Activated naive CD4-positive, alpha-beta T cell treated with anti-CD3 and anti-CD28 coated beads, Interleukin-2, amount 50 U/mL, for 16 hours (primary cell): ENCODE data around the gene SNAPC4.

Experiments
- DNase-seq: peaks from one replicate; pipeline ENCODE4 v3.0.0-alpha.2; 2020

Gene SNAPC4

DNA sequence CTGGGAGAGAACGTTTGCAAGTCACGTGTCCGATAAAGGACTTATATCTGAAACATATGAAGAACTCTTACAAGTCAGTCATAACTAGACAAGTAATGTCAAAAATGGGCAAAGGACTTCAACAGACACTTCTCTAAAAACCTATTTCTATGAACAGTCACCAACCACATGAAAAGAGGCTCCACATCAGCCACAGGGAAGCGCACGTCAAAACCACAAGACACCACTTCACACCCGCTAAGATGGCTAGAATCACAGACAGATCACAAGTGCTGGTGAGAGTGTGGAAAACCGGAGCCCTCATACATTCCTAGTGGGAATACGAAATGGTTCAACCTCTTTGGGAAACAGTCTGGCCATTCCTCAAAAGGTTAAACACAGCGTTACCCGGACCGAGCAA, 15.0 kb downstream of the SNAPC4 start:
- no peak for DNase-seq

DNA sequence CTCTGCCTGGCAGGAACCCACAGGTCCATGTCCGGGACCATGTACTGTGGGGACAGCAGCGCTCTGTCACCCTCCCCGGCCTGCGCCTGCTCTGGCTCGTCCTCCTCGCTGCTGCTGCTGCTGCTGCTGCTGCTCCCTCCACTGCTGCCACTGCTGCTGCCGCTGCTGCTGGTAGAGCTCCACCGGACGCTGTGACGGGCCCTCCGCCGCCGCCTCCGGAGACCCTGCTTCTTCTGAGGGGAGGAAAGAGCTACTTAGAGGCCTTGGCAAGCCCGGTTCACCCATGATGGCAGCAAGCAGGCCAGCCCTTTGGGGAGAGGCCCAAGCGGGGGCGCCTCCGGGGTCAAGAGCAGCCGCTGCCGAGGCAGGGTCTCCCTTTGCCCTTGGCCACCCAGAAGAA, 16.5 kb downstream of the SNAPC4 start:
- DNase-seq: no peak

DNA sequence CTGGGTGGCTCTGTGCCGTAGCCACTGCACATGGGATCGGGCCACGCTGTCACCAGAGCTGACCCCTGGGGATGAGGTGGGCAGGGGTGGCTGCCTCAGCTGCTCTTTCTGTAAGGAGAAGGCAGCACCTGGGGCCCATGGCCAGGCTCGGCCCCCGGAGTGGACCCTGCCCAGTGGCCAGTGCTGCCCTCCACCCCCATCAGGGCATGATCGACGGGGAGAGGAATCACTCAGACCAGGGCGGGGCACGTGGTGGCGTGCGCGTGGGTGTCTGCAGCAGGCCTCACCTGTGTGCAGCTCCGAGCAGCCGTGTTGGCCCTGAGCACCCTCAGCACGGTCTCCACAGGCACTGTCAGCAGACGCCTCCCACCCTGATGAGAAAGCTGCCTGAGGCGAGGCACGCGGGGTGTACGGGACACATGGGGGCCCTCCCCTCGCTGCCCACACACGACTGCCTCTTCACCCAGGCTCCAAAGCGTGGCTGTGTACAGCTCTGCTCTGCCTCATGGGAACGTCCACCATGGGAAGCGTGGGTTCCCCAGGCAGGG, 17.9 kb downstream of the SNAPC4 start:
- DNase-seq: no peak

DNA sequence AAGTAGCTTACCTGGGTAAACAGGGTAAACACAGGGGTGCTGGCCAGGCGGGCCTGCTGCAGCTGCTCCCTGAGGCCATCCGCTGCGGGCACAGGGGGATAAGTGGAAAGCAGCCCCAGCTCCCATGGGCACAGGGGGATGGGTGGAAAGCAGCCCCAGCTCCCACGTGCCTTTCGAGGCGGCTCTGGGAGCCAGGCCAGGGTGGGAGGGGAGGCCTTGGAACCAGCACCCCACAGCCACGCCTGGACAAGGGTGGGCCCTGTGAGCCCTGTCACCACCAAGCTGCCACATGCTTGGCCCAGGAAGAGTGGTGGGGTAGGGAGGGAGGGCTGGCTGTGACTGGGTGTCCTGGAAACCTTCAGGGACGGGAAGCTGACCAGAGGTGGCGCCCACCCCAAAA, 18.7 kb downstream of the SNAPC4 start:
- DNase-seq: no peak

DNA sequence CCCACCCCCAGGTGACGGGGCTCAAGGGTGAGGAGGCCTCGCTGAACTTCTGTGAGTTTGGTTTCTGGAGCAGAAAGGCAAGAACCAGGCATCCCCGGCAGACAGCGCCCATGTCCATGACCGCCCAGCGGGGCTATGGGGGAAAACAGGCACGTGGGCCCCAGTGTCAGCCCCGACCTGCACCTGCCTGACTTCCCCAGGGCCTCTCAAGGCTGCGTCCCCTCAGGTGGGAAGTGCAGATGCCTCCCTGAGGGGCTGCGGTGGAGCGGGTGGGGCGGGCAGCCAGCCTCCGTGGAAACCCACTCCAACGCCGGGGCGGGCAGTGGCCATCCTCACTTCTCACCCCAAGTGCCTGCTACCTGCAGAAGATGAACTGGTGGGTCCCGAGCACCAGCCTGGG, 19.6 kb downstream of the SNAPC4 start:
- no peak for DNase-seq

DNA sequence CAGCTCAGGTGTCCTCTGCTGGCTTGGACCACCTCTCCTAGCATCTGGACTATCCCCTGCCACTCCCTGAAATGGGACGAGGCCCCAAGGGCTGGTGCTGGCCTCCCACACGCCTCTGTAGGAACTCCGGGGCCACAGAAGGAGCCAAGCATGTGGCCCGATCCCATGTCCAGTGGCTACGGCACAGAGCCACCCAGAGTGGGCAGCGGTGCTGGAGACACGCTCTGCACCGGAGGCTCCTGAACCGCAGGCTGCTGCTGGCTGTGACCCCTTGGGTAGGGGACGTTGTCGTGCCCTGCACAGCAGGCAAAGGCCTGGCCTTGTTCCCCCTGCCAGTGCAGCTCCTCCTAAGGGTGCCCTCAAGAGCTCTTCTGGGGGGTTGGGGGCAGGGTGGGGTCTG, 20.1 kb downstream of the SNAPC4 start:
- no peak for DNase-seq

DNA sequence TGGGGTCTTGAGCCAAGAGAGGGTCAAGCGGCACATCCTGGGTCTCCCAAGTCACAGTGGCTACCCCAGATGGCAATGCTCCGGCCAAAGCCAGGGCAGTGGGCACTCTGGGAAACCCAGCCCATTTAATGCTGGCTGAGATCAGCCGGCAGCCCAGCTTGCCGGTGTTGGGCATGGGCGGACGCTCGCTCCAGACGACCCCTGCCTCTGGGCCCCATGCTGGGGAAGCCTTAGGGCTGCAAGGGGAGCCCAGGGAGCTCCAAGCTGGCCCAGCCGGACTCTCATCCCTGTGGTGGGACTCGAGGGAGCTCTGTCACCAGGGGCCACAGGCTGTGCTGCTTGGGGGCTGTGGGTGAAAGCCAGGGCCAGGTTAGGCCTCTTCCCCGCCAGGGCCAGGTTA, 20.6 kb downstream of the SNAPC4 start:
- no peak for DNase-seq

DNA sequence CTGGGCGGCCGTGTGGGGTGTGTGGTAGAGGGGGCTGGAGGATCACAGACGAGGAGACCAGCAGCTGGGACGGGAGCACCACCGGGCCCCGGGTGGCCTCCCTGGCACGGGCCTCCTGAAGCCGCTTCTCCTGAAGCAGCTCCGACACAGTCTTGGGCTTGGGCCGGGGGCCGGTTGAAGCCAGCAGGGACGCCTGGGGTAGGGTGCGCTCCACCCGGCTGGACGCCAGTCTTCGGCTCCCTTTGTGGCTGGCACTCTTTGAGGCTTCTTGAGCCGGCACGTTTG, 21.0 kb downstream of the SNAPC4 start:
- DNase-seq: no peak

DNA sequence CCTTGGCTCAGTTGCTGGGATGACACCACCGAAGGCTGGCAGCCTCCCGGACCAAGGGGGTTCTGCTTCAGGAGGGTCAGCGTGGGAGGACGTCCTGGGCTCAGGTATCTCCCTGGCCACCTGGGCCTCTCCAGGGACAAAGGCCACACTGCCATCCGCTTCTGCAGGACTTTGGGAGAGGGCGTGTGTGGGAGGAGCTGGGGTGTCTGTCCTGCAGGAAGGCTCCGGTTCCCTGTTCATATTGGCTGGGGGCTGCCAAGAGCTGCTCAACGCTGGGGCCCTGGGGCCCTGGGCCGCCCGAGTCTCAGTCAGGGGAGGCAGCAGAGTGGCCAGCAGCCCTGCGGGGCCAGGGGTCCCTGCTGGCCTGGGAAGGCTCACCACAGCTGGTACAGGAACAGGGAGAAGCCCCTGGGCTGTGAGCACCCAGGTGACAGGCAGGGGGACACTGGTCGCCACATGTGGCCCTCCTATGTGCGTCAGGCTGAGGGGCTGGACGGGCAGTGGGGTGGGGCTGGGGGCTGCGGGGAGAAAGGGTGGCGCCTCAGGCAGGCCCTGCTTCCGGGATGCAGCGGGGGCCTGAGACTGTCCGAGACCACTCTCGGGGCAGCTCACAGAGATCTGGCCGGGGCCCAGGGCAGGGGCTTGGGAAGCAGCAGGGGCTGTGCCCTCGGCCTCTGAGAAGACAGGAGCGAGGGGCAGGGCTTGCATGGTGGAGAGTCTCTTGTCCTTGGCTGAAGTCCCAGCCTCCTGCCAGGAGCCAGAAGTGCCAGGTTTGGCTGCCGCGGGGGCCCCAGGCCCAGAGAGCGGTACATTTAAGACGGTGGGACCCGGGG, 21.6 kb downstream of the SNAPC4 start:
- DNase-seq: no peak

DNA sequence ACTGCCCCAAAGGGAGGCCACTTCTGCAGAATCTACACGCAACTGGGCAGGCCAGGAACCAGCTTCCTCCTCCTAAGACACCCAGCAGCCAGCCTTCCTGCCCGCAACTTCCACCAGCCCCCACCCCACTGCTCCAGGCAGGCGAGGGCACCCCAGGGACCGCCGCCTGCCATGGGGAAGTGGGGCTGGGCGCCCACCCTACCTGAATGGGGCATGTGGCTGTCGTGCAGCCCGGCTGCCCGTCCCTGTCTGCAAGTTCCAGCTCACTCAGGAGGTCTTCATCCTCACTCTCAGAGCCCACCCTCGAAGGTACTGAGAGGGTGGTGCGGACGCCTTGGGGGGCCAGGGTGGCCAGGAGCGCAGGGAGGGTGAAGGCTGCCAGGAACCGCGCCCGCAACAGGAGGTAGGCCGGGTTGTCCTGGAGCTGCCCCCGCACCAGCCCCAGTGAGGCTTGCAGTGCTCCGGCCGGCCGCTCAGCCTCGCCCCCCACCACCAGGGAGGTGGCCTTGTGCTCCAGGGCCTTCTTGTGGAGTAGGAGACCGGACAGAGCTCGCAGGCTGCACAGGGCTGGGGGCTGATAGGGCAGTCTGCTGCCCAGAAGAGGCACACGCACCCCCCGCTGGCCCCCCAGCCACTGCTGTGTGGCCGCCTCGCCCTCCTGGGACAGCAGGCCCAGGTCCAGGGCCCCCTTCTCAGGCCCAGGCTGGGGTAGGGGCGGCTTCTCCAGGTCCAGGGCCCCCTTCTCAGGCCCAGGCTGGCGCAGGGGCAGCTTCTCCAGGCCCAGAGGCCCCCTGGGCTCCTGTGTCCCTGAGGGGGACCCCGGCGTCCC, 22.4 kb downstream of the SNAPC4 start:
- DNase-seq: no peak

DNA sequence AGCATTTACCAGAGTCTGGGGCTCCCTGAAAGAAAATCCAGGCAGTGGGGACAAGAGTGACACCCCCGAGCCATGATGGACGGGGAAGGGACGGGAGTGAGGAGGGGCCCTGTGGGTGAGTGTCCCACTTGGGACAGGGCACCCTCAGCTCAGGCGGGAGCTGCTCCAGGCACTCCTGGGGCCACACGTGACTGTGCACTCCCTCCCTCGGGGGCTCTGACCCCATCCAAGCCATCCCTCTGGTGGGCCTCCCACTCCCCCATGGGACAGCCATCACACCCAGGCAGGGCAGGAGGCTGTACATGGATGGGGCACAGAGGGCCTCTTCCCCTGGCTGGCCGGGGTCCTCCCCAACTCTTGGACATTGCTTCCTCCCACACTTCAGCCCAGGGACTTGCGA, 23.5 kb downstream of the SNAPC4 start:
- DNase-seq: no peak

DNA sequence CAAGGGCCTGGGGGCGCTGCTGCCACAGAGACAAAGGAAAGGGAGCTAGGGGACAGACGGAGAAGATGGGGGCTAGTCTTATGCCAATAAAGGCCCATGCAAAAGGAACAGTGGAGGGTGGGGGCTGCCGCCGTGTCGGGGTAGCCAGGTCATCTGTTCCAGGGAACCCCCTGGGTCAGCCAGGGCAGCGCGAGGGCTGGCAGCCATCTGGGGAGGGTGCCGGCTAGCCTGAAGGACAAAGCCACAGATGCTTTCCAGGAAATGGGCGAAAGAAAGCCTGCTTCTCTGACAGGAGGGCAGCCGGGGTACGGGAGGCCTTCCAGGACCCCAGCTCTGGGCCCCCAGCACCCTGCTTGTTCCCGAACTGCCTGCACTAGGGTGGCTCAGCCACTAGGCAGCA, 24.9 kb downstream of the SNAPC4 start:
- DNase-seq: no peak

DNA sequence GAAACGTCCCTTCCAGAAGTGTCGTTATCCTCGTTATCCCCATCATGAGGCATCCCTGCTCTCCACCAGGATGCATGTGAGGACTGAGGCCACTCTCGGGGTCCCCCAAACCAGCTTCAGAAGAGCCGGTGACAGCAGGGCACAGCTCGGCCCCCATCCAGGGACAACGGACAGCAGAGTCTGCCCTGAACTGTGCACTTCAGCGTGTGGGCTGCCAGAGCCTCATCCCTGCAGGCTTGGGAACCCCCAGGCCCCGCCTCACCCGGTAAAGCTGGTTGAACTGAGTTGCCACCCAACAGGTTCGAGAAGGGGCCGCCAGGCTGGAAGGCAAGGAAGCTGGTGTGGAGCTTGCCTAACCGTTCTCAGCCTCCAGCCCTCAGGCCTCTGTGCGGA, 25.8 kb downstream of the SNAPC4 start:
- no peak for DNase-seq

DNA sequence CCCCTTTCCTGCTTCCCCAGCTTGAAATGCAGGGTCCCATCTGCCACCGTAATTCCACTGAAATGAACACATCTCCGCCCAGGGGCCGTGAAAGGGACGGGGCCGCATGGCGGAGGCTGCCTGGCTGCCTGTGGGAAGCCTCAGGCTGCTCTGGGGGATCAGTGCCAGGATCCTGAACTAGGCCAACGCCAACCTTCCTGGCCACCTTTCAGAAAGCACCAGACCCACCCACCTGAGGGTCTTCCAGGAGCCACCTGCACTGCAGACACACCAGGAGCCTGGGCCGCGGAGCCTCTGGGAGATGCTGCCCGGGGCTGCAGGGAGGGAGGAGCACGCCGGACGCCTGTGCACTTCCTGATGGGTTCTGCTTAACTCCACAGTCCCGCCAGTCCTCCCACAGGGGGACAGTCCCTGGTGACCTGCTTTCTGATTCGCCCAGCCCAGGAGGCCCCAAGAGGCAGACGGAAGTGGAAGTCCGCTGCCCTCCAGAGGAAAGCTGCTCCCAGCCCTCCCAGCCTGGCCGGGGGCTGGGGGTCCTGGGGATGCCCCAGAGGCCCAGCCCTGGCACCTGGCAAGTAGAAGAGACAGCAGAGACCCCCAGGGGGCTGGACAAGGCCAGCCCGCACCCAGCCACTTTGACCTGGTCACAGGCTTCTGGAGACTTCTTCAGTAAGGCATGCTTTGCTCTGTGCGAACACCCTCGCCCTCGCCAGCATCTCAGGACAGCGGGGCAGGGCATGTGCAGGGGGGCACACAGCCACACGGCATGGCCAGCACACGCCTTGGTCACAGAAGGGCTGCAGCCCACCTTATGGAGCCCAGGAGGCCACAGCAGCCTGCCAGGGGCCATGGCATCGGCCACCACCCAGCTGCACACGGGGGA, 26.4 kb downstream of the SNAPC4 start, which contains the start of gene CARD9:
Gene CARD9 (minus strand): TSS at position 370 of the 883 bp plus-strand sequence. CDS start 1,591 bp downstream, outside the sequence.
- DNase-seq: no peak

DNA sequence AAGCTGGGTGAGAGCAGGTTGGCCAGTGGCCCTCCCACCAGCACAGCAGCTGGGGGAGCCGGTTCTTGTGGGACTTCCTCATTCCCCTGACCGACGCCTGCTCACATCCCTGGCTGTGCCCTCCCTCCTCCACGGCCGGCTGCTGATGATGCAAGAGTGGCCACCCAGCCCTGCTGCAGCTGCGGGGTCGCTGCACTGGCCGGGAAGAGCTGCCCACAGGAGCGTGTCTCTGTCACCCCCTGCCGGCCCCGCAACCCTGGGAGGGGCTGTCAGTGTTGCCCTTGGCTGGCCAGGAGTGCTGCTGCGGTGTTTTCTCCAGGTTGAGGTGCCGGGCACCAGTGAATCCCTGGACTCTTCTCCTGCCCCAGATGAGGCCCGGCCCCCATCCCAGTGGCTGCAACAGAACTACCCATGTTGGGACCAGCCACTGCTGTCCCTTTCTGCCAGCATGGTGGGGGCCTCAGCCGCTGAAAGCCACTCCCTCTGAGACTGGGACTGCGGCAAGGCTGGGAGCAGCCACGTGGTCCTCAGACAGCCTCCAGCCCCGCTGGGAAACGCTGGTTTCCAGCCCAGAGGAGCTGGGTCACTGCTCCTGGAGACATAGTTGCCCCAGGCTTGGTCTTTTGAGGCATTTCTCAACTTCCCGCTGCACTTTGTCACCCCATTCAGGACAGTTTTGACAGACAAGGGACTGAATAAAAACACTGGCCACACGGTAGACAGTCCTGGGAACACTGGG, 27.2 kb downstream of the SNAPC4 start:
- DNase-seq: no peak

DNA sequence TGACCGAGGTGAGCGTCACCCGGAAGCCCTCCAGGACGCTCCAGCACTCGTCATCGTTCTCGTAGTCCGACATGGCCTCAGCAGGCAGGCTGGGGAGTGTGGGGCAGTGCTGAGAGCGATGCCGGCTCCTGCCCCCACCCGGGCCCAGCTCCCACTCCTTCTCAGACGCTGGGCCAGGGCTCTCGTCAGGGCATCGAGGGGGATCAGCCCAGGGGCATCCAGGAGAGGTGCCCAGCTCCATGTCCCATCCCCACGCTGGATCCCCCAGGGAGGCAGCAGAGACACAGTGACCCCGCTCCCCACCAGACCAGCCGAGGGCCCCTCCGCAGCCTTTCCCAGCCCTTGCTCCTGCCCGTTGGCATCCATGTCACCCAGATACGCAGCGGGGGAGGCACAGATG, 28.0 kb downstream of the SNAPC4 start:
- no peak for DNase-seq

DNA sequence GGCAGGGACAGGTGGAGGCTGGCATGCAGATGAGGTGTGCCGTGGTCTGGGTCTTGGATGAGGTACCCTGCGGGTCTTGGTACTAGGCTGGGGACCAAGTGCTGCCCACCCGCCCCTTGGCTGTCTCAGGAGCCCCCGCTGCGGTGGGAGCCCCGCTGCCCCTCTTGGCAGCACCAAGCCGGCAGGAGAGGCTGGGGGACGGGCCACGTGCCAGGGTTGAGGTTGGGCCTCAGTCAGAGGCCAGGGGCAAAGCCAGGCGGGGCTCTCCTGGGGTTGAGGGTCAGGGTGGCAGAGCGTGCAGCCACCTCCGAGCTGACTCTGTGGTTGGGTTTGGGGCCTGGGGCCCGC, 28.5 kb downstream of the SNAPC4 start:
- DNase-seq: no peak

DNA sequence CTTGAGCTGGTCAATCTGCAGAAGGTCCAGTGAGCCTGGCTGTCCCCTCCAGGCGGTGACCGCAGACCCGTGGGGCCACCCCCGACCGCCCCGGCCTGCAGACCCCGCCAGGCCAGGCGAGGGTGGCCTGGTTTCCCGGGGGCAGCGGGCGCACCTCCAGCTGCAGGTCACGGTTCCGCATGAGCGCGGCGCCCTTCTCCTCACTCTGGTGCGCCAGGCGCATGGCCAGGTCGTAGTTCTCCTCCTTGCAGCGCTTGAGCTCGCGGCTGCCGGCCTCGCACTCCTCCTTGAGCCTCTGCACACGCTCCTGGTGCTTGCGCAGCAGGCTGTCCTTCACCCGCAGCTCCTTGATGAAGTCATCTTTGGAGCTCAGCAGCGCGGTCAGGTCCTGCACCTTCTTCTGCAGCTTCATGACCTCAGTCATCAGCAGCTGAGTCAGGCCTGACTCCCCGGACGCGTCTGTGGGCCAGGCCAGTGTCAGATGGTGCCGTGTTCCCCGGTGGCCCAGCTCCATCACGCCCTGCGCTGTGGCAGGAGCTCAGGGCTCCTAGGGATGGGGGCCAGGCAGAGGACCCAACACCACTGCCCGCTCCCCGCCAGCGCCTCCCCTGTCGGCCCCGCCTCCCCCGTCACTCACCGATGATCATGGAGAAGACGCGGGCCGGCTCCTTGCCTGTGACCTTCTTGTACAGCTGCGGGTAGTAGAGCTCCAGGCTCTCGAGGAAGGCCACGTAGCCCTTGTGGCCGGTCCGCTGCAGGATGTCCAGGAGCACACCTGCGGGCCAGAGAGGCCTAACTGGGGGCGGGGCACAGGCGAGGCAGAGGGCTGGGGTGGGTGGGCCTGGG, 29.1 kb downstream of the SNAPC4 start:
- DNase-seq: no peak

DNA sequence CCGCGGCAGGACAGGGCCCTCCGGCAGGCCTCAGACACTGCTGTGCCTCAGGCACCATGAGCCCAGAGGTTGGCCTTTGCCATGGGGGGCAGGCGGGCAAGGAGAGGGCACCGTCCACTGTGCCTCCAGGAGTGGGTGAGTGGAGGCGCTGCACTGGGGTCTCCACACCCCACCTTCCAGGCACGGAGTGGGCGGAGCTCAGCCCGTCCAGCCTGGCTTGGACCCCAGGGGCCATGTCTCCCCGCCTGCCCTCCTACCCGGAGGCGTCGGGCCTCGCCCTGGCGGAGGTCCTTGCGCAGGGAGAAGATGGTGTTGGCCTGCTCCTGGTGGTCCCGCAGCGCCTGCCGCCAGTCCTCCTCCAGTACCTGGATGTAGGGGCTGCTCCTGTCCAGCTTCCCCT, 29.9 kb downstream of the SNAPC4 start:
- no peak for DNase-seq

DNA sequence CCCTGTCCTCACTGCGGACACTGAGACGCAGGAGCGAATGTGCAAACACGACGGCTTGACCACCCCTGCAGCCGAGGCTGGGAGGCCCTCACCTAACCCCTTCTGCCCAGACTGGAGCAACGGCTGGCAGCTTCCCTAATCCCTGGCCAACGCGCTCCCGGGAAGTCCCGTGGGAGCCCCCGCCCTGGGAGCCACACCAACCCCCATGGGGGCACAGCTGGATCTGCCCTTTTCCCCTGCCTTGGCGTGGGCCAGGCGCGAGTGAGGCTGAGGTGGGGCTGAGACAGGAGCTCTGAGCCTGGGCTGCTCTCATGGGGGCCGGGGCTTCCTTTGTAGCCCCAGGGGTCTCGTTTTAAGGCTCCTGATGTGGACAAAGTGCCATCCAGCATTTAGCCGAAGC, 31.8 kb downstream of the SNAPC4 start:
- no peak for DNase-seq

DNA sequence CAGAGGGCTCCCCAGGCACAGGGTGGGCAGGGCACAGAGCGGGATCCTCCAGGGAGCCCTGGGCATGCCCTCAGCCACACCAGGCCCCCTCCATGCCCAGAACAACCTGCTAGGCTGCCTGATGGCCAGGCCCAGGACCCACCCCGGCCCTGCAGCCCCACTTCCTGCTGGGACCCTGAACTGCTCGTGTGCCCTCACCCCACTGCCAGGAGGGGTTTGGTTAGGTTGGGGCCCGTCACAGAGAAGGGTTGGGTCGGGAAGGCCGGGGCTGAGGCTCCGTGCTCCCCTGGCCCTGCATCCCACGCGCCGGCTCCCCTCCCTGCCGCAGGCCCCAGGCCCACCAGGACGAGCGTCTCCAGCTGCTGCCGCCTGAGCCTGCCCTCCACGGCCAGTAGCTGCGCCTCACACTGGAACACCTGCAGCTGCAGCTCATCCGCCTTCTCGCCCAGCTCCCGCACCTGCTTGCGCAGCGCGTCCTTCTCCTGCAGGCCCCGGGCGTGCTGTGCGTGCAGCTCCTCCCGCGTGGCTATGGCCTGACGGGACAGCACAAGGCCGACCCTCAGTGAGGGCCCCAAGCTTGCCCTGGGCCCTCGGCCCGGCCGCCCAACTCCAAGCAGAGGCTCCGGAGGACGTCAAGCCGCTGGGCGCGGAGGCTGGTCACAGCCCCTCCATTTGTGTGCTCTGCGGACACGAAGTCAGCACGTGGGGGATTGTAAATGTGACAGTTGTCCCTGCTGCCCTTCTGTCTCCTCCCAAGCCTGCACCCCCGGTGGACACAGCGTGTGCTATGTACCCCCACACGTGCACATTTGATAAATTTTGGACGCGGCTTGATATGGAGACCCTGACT, 32.4 kb downstream of the SNAPC4 start:
- no peak for DNase-seq
